Pancreas (tissue), 10 donors: ENCODE measurements around the gene SLC6A3. TPM values are rescaled to one million over a fixed set of nuclear protein-coding genes. Genes with fewer than 3 reads are reported as not detected.

Experiments
- ATAC-seq, 4 donors: fragments of 200-7000 bp; cut with Tn5 transposase; one replicate each; pipeline versions ENCODE4 v1.8.0 to v1.9.1; 2020; ENCODE audit warnings: mild to moderate bottlenecking in 4 of 4, moderate library complexity in 4 of 4
- DNase-seq, 6 donors: peaks; one replicate each; pipeline ENCODE4 v3.0.0-alpha.2; 2020
- FAIRE-seq: peaks from 2 replicates; lab custom pipeline; 2012; peaks lifted over from hg19 to GRCh38; lab: Jason Lieb, UNC
- H3K27ac ChIP-seq, 4 donors: fragments of 200-600 bp; sonication (generic); 1 replicate in 3 of 4; 2 replicates in 1 of 4; pipeline versions ENCODE4 v1.5.0 to v1.8.0; 2020
- H3K27me3 ChIP-seq, 4 donors: fragments of 200-600 bp; one replicate each; pipeline ENCODE4 v1.8.0; 2021
- H3K36me3 ChIP-seq, 3 donors: fragments of 200-600 bp; sonication (generic) in 1 of 3; one replicate each; pipeline versions ENCODE4 v1.5.0 to v1.8.0; 2020 to 2021
- H3K4me1 ChIP-seq, 3 donors: fragments of 200-600 bp; one replicate each; pipeline ENCODE4 v1.8.0; 2021
- H3K4me3 ChIP-seq, 4 donors: fragments of 200-600 bp; sonication (generic) in 2 of 4; one replicate each; pipeline versions ENCODE4 v1.5.0 to v1.8.0; 2020 to 2021
- H3K9me3 ChIP-seq, 4 donors: fragments of 200-600 bp; one replicate each; pipeline ENCODE4 v1.8.0; 2021
- CTCF ChIP-seq, 4 donors: fragments of 200-600 bp; sonication (generic) in 3 of 4; IDR thresholded peaks; one replicate each; pipeline versions ENCODE4 v1.5.0 to v1.8.0; 2021; ENCODE audit warnings: antibody characterized with exemption in 4 of 4
- whole genome bisulfite sequencing, 2 donors: extraction: QIAGEN DNeasy Blood & Tissue Kit; methylation state at CpG; one replicate each; pipeline ENCODE4 v1.1.7; 2013; 5-methylcytosine and 5-hydroxymethylcytosine counted together
- intact Hi-C, 3 donors: fragments of 100-400 bp; cut with DNase I; formaldehyde crosslinking; loops; one replicate each; pipeline versions ENCODE4 v1.11.1 to v1.14.2; 2022
- polyA plus RNA-seq, 2 donors: library from polyadenylated mRNA; stranded (reverse); fragments of 200-250 nt; gene quantifications; one replicate each; pipeline ENCODE4 v1.2.3, GENCODE V29; 2013
- total RNA-seq, 6 donors: library from RNA; stranded (reverse); fragmentation: NEBNext Ultra II Directional in 4 of 6; extraction: Animal tissue kit (Norgen Biotek cat#: 25700) in 4 of 6; gene quantifications; one replicate each; pipeline versions ENCODE4 v1.2.1 to v1.2.4, GENCODE V29; 2021 to 2023
- donor health status: healthy with polysubstance abuse.
- donor health status: DM: no; HTN: no; CAD: no; lungs with moderate emphysema.
- donor health status: DM: no; HTN: no; CAD: no.
- donor health status: control.
- donor health status: control.
- donor health status: Bipolar disorder and iron deficiency.
- donor health status: DM: yes; HTN: yes; CAD: no.
- donor health status: DM: no; HTN: no; CAD: no.
- donor health status: DM: no; HTN: no; CAD: no.
- donor health status: DM: yes; HTN: yes; CAD: no.

SLC6A3 gene
- total and polyA plus RNA-seq, 8 donors, result not detected

DNA sequence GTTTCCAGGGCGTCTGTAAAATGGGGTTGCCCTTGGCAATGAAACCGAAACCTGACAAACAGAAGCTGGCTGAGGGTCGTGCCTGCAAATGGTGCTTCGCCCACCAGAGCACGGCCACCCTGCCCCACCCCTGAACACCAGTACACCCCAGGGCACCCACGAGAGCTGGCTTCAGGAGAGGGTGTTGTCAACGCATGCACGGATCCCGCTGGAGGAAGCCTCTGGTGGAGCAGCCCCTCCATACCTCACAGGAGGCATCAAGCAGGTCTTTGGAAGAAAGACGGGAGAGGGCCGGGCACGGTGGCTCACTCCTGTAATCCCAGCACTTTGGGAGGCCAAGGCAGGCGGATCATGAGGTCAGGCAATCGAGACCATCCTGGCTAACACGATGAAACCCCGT is 8.6 kb downstream of the SLC6A3 start:
- no peaks in the 10 kb centered on the region for H3K36me3 ChIP-seq
- no peak for TF ChIP-seq CTCF (IDR thresholded peaks at IDR 0.05)
- no peak overlapping the region for H3K27ac ChIP-seq
- no peaks in the 10 kb centered on the region for H3K9me3 ChIP-seq
- peaks cover 0 to 5% (median 1%) of the 10 kb centered on the region in 4 donors for H3K27me3 ChIP-seq
- ATAC-seq, result no peak
- intact Hi-C loops, result no loop called here
- 61 to 72% methylated on average over 16 of the region's 16 CpGs for WGBS, 2 donors
- no peak for DNase-seq
- no peaks in the 10 kb centered on the region for H3K4me1 ChIP-seq
- no peak overlapping the region for H3K4me3 ChIP-seq
- no peak for FAIRE-seq

DNA sequence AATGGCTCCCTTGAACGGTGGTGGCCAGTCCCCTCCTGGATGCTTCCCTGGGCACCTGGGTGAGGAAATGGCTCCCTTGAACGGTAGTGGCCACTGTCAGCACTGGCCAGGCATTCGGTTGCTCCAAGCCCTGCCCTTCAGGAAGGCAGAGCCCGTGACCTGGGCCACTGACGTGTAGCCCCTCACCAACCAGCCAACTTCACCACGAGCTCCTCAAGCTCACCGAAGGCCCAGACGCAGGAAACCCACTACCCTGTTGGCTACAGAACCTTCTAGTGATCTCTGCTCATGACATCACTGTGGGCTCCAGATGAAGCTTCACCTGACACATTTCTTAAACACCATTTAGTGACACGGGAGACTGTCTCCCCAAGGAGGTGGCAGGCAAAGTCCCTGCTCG is 9.2 kb downstream of the SLC6A3 start:
- intact Hi-C loops, result no loop called here
- Histone ChIP-seq H3K4me3 (no peak overlapping the region), H3K4me1 (no peaks in the 10 kb centered on the region), H3K27me3 (peaks cover 0 to 3% (median 0%) of the 10 kb centered on the region in 4 donors), H3K27ac (no peak overlapping the region), H3K36me3 (no peaks in the 10 kb centered on the region), H3K9me3 (no peaks in the 10 kb centered on the region)
- TF ChIP-seq CTCF (IDR thresholded peaks at IDR 0.05), result no peak
- 53 to 73% methylated on average over 9 to 10 of the region's 10 CpGs for WGBS, 2 donors
- FAIRE-seq (no peak), ATAC-seq (no peak), DNase-seq (no peak)

- Histone ChIP-seq H3K4me3 (no peak overlapping the region), H3K27me3 (no peaks in the 10 kb centered on the region), H3K27ac (no peak overlapping the region), H3K36me3 (no peaks in the 10 kb centered on the region), H3K4me1 (no peaks in the 10 kb centered on the region), H3K9me3 (no peaks in the 10 kb centered on the region)
- ATAC-seq (no peak), DNase-seq (no peak), FAIRE-seq (no peak)
- 60 to 68% methylated on average over 2 of the region's 2 CpGs for WGBS, 2 donors
- intact Hi-C loops, result no loop called here
- no peak for TF ChIP-seq CTCF (IDR thresholded peaks at IDR 0.05)
Observed at GRCh38 chr5:1435369-1435768, 9.9 kb downstream of the SLC6A3 start.

GRCh38 chr5:1432296-1432695 is 12.9 kb downstream of the SLC6A3 start:
- Histone ChIP-seq H3K4me3 (no peak overlapping the region), H3K9me3 (no peaks in the 10 kb centered on the region), H3K27me3 (no peaks in the 10 kb centered on the region), H3K27ac (no peak overlapping the region), H3K36me3 (no peaks in the 10 kb centered on the region), H3K4me1 (no peaks in the 10 kb centered on the region)
- FAIRE-seq (no peak), ATAC-seq (no peak), DNase-seq (no peak)
- intact Hi-C loops, result no loop called here
- 80 to 84% methylated on average over 15 of the region's 15 CpGs for WGBS, 2 donors
- TF ChIP-seq CTCF (IDR thresholded peaks at IDR 0.05), result no peak

DNA sequence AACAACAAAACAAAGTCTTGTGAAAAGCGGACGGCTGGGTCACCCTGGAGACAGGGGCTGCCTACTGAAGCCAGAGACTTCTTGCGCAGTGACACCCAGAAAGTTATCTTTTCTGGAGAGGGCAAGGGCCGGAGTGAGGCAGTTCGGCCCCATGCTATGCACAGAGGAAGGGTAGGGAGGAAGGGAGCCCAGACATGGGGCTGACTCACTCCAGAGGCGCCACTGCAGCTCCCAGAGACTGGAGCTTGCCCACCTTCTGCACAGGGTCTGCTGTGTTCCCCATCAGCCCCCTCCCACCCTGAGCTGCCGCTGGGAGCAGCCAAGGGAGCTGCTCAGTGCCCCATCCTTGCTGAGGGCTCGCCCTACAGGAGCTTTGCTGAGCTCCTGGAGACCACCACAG is 13.3 kb downstream of the SLC6A3 start:
- Histone ChIP-seq H3K9me3 (no peaks in the 10 kb centered on the region), H3K36me3 (no peaks in the 10 kb centered on the region), H3K27me3 (no peaks in the 10 kb centered on the region), H3K4me3 (no peak overlapping the region), H3K27ac (no peak overlapping the region), H3K4me1 (no peaks in the 10 kb centered on the region)
- intact Hi-C loops, result no loop called here
- 77 to 86% methylated on average over 8 of the region's 8 CpGs for WGBS, 2 donors
- no peak for TF ChIP-seq CTCF (IDR thresholded peaks at IDR 0.05)
- ATAC-seq, result no peak
- no peak for FAIRE-seq
- DNase-seq, result peak in 1 of 6 donors; percentile 40
